Pancreas (tissue), 10 donors: ENCODE data around the gene SMIM41. TPM values are rescaled to one million over a fixed set of nuclear protein-coding genes. Genes with fewer than 3 reads are reported as not detected.
A peak's percentile ranks its signal among the peaks of the same experiment; 100 is the strongest.

Source experiments
- ATAC-seq, 4 donors: fragments of 200-7000 bp; cut with Tn5 transposase; one replicate each; pipeline versions ENCODE4 v1.8.0 to v1.9.1; 2020; ENCODE audit warnings: mild to moderate bottlenecking in 4 of 4, moderate library complexity in 4 of 4
- DNase-seq, 6 donors: peaks; one replicate each; pipeline ENCODE4 v3.0.0-alpha.2; 2020
- FAIRE-seq: peaks from 2 replicates; lab custom pipeline; 2012; peaks lifted over from hg19 to GRCh38; lab: Jason Lieb, UNC
- H3K27ac ChIP-seq, 4 donors: fragments of 200-600 bp; sonication (generic); 1 replicate in 3 of 4; 2 replicates in 1 of 4; pipeline versions ENCODE4 v1.5.0 to v1.8.0; 2020
- H3K27me3 ChIP-seq, 4 donors: fragments of 200-600 bp; one replicate each; pipeline ENCODE4 v1.8.0; 2021
- H3K36me3 ChIP-seq, 3 donors: fragments of 200-600 bp; sonication (generic) in 1 of 3; one replicate each; pipeline versions ENCODE4 v1.5.0 to v1.8.0; 2020 to 2021
- H3K4me1 ChIP-seq, 3 donors: fragments of 200-600 bp; one replicate each; pipeline ENCODE4 v1.8.0; 2021
- H3K4me3 ChIP-seq, 4 donors: fragments of 200-600 bp; sonication (generic) in 2 of 4; one replicate each; pipeline versions ENCODE4 v1.5.0 to v1.8.0; 2020 to 2021
- H3K9me3 ChIP-seq, 4 donors: fragments of 200-600 bp; one replicate each; pipeline ENCODE4 v1.8.0; 2021
- WGBS, 2 donors: extraction: QIAGEN DNeasy Blood & Tissue Kit; methylation state at CpG; one replicate each; pipeline ENCODE4 v1.1.7; 2013; 5-methylcytosine and 5-hydroxymethylcytosine counted together
- intact Hi-C, 3 donors: fragments of 100-400 bp; cut with DNase I; formaldehyde crosslinking; loops; one replicate each; pipeline versions ENCODE4 v1.11.1 to v1.14.2; 2022
- polyA plus RNA-seq, 2 donors: library from polyadenylated mRNA; stranded (reverse); fragments of 200-250 nt; gene quantifications; one replicate each; pipeline ENCODE4 v1.2.3, GENCODE V29; 2013
- total RNA-seq, 6 donors: library from RNA; stranded (reverse); fragmentation: NEBNext Ultra II Directional in 4 of 6; extraction: Animal tissue kit (Norgen Biotek cat#: 25700) in 4 of 6; gene quantifications; one replicate each; pipeline versions ENCODE4 v1.2.1 to v1.2.4, GENCODE V29; 2021 to 2023
- TF ChIP-seq, protein P1 (sequence below), 4 donors: fragments of 200-600 bp; sonication (generic) in 3 of 4; IDR thresholded peaks; one replicate each; pipeline versions ENCODE4 v1.5.0 to v1.8.0; 2021; ENCODE audit warnings: antibody characterized with exemption in 4 of 4
- donor health status: healthy with polysubstance abuse.
- donor health status: DM: no; HTN: no; CAD: no; lungs with moderate emphysema.
- donor health status: DM: no; HTN: no; CAD: no.
- donor health status: control.
- donor health status: control.
- donor health status: Bipolar disorder and iron deficiency.
- donor health status: DM: yes; HTN: yes; CAD: no.
- donor health status: DM: no; HTN: no; CAD: no.
- donor health status: DM: no; HTN: no; CAD: no.
- donor health status: DM: yes; HTN: yes; CAD: no.

SMIM41 gene
- under 1 TPM in 2 of 6 donors, not detected in 4; 0.09 to 0.20 TPM for total RNA-seq
- polyA plus RNA-seq = under 1 TPM in 1 of 2 donors, not detected in 1; 0.19 TPM

GRCh38 chr12:52079576-52080402 lies at the start of gene SMIM41:
Gene SMIM41 (plus strand): TSS chr12:52079704. CDS start chr12:52079780, 76 bp downstream.
- DNase-seq = peak in 1 of 6 donors; percentile 58
- H3K27me3 ChIP-seq = no peaks in the 10 kb centered on the region
- WGBS, 2 donors = 87 to 88% methylated on average over 78 to 87 of the region's 87 CpGs
- TF ChIP-seq, protein P1, sequence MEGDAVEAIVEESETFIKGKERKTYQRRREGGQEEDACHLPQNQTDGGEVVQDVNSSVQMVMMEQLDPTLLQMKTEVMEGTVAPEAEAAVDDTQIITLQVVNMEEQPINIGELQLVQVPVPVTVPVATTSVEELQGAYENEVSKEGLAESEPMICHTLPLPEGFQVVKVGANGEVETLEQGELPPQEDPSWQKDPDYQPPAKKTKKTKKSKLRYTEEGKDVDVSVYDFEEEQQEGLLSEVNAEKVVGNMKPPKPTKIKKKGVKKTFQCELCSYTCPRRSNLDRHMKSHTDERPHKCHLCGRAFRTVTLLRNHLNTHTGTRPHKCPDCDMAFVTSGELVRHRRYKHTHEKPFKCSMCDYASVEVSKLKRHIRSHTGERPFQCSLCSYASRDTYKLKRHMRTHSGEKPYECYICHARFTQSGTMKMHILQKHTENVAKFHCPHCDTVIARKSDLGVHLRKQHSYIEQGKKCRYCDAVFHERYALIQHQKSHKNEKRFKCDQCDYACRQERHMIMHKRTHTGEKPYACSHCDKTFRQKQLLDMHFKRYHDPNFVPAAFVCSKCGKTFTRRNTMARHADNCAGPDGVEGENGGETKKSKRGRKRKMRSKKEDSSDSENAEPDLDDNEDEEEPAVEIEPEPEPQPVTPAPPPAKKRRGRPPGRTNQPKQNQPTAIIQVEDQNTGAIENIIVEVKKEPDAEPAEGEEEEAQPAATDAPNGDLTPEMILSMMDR (IDR thresholded peaks at IDR 0.05) = no peak
- peaks cover 0 to 3% (median 3%) of the 10 kb centered on the region in 3 donors for H3K4me1 ChIP-seq
- FAIRE-seq = no peak
- peaks cover 0 to 14% (median 0%) of the 10 kb centered on the region in 3 donors for H3K36me3 ChIP-seq
- H3K9me3 ChIP-seq = no peaks in the 10 kb centered on the region
- intact Hi-C loops = loop anchor here in 1 of 3 donors (5.0 kb wide), 1 partner anchor 52 kb away; no protein-coding TSS in a partner anchor
- no peak for ATAC-seq
- no peak within 1 kb of the TSS for H3K4me3 ChIP-seq
- H3K27ac ChIP-seq = no peak within 1 kb of the TSS

- 0 to 1% methylated on average over 5 of the region's 5 CpGs for WGBS, 2 donors
- intact Hi-C loops = no loop called here
- FAIRE-seq (peak; percentile 76), DNase-seq (peak in 4 of 6 donors; percentile 64 to 81 (median 67)), ATAC-seq (peak; percentile 40 to 64 (median 56))
- no peaks in the 10 kb centered on the region for H3K9me3 ChIP-seq
- peak overlapping the region in 2 of 4 donors; percentile 28 to 41 for H3K4me3 ChIP-seq
- H3K27me3 ChIP-seq = no peaks in the 10 kb centered on the region
- H3K27ac ChIP-seq = peak overlapping the region; percentile 82 to 94 (median 86)
- TF ChIP-seq, protein P1 (IDR thresholded peaks at IDR 0.05) = no peak
- H3K4me1 ChIP-seq = peaks cover 6 to 19% (median 8%) of the 10 kb centered on the region in 3 donors
- H3K36me3 ChIP-seq = no peaks in the 10 kb centered on the region
Measured at GRCh38 chr12:52032446-52032803, 47.1 kb upstream of the SMIM41 start.

- H3K4me1 ChIP-seq = peaks cover 6 to 19% (median 8%) of the 10 kb centered on the region in 3 donors
- FAIRE-seq (peak; percentile 45), ATAC-seq (peak; percentile 88 to 95 (median 93)), DNase-seq (peak; percentile 93 to 99 (median 98))
- no peaks in the 10 kb centered on the region for H3K9me3 ChIP-seq
- H3K36me3 ChIP-seq = no peaks in the 10 kb centered on the region
- TF ChIP-seq, protein P1 (IDR thresholded peaks at IDR 0.05) = no peak
- intact Hi-C loops = no loop called here
- no peaks in the 10 kb centered on the region for H3K27me3 ChIP-seq
- H3K27ac ChIP-seq = peak overlapping the region; percentile 82 to 94 (median 86)
- H3K4me3 ChIP-seq = peak overlapping the region in 2 of 4 donors; percentile 28 to 41
- 0 to 1% methylated on average over 48 of the region's 48 CpGs for WGBS, 2 donors
Measured at GRCh38 chr12:52032804-52033445, 46.6 kb upstream of the SMIM41 start.

GRCh38 chr12:52033446-52034140 lies 45.9 kb upstream of the SMIM41 start:
- intact Hi-C loops = no loop called here
- Histone ChIP-seq H3K9me3 (no peaks in the 10 kb centered on the region), H3K36me3 (no peaks in the 10 kb centered on the region), H3K4me1 (peaks cover 6 to 25% (median 8%) of the 10 kb centered on the region in 3 donors), H3K27ac (peak overlapping the region; percentile 82 to 94 (median 86)), H3K27me3 (no peaks in the 10 kb centered on the region), H3K4me3 (peak overlapping the region in 2 of 4 donors; percentile 28 to 41)
- FAIRE-seq (no peak), ATAC-seq (no peak), DNase-seq (peak in 2 of 6 donors; percentile 34 to 52)
- WGBS, 2 donors = 63 to 67% methylated on average over 13 of the region's 13 CpGs
- TF ChIP-seq, protein P1 (IDR thresholded peaks at IDR 0.05) = no peak
